Amniotic epithelial cell (primary cell): ENCODE data around the gene NME3.
"Not testable (repeated sequence)": the region's sequence is repeated elsewhere in the genome, so short reads cannot be mapped to it uniquely, and the experiment has no call there.

Experiments
- DNase-seq: peaks from one replicate; pipeline ENCODE4 v3.0.0-alpha.2; 2010; ENCODE audit warnings: low read depth

Gene NME3

GRCh38 chr16:1747934-1748333 lies 23.4 kb downstream of the NME3 start:
- no peak for DNase-seq

- DNase-seq, result no peak
Measured at GRCh38 chr16:1746693-1747195, 24.6 kb downstream of the NME3 start.

- DNase-seq, result peak; percentile 97
Measured at GRCh38 chr16:1745900-1746692, 25.2 kb downstream of the NME3 start.

GRCh38 chr16:1745181-1745899 lies 26.0 kb downstream of the NME3 start:
- peak; percentile 73 for DNase-seq

- DNase-seq, result no peak
Measured at GRCh38 chr16:1744338-1744840, 27.0 kb downstream of the NME3 start.

GRCh38 chr16:1743376-1744337 lies 27.7 kb downstream of the NME3 start:
- DNase-seq, result no peak

- DNase-seq, result no peak
Measured at GRCh38 chr16:1741553-1742165, 29.7 kb downstream of the NME3 start.

GRCh38 chr16:1740781-1741490 lies 30.4 kb downstream of the NME3 start:
- no peak for DNase-seq

GRCh38 chr16:1740234-1740633 lies 31.1 kb downstream of the NME3 start:
- DNase-seq, result no peak

GRCh38 chr16:1734816-1735215 lies 36.5 kb downstream of the NME3 start:
- DNase-seq, result no peak

- DNase-seq, result no peak
Measured at GRCh38 chr16:1734123-1734522, 37.2 kb downstream of the NME3 start.

- not testable (repeated sequence) for DNase-seq
Measured at GRCh38 chr16:1732551-1732987, 38.8 kb downstream of the NME3 start.

GRCh38 chr16:1732071-1732470 lies 39.3 kb downstream of the NME3 start:
- no peak for DNase-seq

- DNase-seq, result no peak
Measured at GRCh38 chr16:1731603-1732002, 39.7 kb downstream of the NME3 start.

- DNase-seq, result no peak
Measured at GRCh38 chr16:1731073-1731472, 40.3 kb downstream of the NME3 start.

- no peak for DNase-seq
Measured at GRCh38 chr16:1729445-1729844, 41.9 kb downstream of the NME3 start.

GRCh38 chr16:1729026-1729425 lies 42.3 kb downstream of the NME3 start:
- DNase-seq, result no peak

GRCh38 chr16:1727651-1728624 lies 43.4 kb downstream of the NME3 start:
- no peak for DNase-seq

- no peak for DNase-seq
Measured at GRCh38 chr16:1726661-1727502, 44.5 kb downstream of the NME3 start.
